HG02938 (cell line): ENCODE data around the gene ALOX12.
"Not testable (repeated sequence)": the region's sequence is repeated elsewhere in the genome, so short reads cannot be mapped to it uniquely, and the experiment has no call there.

Experiments
- ATAC-seq: cut with Tn5 transposase; IDR thresholded peaks from one replicate; pipeline ENCODE4 v1.9.1; 2021; ENCODE audit warnings: mild to moderate bottlenecking, moderate library complexity; ENCODE audit not compliant: unreplicated experiment

ALOX12 gene

GRCh38 chr17:7043497-7044198 lies 47.8 kb downstream of the ALOX12 start, which contains the start of gene SLC16A11:
TSS of gene SLC16A11 (minus strand) at chr17:7044092. CDS start at chr17:7043513, 579 bp downstream.
- ATAC-seq, result no peak

GRCh38 chr17:7045492-7046126 lies 49.8 kb downstream of the ALOX12 start:
- ATAC-seq, result no peak

- no peak for ATAC-seq
These were observed 50.4 kb downstream of the ALOX12 start for GRCh38 chr17:7046127-7046724.

- not testable (repeated sequence) for ATAC-seq
These were observed 51.0 kb downstream of the ALOX12 start for GRCh38 chr17:7046725-7047397.

- ATAC-seq, result no peak
These were observed 51.7 kb downstream of the ALOX12 start for GRCh38 chr17:7047566-7047965.

GRCh38 chr17:7048968-7049367 lies 53.1 kb downstream of the ALOX12 start:
- ATAC-seq, result no peak

GRCh38 chr17:7050583-7050982 lies 54.7 kb downstream of the ALOX12 start:
- ATAC-seq, result not testable (repeated sequence)

- no peak for ATAC-seq
These were observed 60.5 kb downstream of the ALOX12 start for GRCh38 chr17:7056386-7056785.

GRCh38 chr17:7058831-7059447 lies 63.1 kb downstream of the ALOX12 start:
- no peak for ATAC-seq
